ENCODE data around the gene KCNG4.

Gene KCNG4

DNA sequence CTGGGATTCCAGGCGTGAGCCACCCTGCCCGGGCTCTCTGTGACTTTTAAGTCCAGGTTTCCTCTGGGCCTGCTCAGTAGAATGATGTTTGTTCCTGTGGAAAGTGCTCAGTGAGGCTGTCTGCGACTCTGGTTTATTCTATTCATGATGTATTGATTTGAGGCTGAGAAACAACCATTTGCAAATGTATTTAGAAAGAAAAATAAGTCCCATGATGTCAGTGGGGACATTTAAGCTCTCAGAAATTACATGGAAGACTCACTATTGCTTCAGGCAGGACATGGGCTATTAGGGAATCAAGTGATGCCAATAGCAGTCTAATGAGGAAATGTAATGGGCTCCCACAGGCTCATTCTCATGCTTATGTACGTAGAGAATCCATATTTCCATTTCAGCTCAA, 22.2 kb upstream of the KCNG4 start:
- DNase-seq: no peak

DNA sequence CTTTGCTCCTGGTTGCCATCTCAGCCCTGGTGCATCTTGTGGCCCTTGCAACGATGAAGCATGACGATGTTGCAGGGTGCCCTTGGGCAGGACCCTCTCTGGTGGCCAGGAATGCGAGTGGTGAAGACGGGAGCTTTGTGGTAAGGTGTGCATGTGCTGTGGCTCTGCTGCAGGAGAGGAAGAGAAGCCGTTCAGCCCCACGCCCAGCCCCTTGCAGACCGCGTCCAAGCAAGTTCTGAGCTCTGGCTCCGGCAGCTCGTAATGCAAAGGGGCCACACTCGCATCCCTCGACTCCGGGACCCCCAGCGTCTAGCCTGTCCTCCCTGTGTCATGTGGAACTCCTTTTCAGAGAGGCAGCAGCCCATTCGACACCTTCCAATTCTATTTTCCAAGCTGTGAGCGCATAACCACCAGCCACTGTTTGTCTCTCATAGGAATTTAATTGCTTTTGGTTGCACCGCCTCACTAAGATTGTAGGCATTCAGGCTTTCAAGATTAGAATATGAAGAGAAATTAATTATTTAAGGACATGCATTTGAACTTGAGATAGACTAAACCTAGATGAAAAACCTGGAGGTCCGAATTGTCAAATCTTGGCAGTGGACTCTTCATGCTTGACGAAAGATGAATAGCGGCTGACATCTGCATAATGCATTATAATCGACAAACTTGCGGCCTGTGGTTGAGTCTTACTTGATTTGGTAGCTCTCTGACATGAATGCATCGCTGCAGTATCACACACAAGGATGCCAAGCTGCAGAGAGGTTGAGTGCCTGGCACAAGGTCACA, 21.1 kb upstream of the KCNG4 start:
- DNase-seq: no peak

DNA sequence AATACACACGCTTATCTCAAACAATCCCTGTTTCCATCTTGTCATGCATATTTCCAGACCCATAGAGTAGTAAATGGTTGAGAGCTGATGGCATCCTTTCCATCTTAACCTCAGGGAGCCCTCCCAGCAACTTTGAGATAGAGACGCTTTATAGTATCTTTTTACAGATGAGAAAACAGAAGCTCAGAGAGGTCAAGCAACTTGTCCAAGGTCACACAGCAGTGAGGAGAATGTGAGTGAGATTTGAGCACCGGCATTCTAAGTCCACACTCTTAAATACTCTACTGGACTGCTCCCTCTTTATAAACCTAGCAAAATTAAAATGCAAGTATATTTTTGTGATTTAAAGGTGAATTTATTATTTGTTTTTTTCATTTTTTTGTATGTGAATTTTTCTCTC, 19.9 kb upstream of the KCNG4 start:
- DNase-seq: no peak

DNA sequence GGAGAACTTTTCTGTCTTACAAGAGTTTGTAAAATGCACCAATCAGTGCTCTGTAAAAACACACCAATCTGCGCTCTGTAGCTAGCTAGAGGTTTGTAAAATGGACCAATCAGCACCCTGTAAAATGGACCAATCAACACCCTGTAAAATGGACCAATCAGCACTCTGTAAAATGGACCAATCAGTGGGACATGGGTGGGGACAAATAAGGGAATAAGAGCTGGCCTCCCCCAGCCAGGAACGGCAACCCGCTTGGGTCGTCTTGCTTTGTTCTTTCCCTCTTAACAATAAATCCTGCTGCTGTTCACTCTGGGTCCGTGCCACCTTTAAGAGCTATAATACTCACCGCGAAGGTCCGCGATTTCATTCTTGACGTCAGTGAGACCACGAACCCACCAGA, 18.5 kb upstream of the KCNG4 start:
- DNase-seq: no peak

- DNase-seq: peak; percentile 47
Measured at GRCh38 chr16:84255050-84255810, 15.4 kb upstream of the KCNG4 start.

GRCh38 chr16:84254062-84254461, 14.2 kb upstream of the KCNG4 start:
- DNase-seq: no peak

DNA sequence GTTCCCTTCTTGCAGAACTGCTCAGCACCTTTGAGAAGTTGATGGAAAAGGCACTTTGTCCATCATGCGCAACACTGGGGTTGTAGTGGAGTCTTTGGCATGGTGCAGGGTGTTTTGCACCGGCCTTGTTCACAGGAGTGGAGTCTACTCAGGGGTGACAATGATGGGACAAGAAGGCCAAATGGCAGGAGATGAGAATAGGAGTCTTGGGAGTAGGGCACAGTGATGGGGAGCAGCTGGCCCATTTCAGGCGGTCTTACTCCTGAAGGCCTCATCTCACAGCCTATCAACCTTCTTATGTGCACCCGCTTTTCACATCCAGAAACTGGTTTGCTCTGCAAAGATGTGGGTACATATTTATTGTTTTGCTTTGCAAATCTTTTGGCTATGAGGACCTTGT, 13.4 kb upstream of the KCNG4 start:
- DNase-seq: no peak

DNA sequence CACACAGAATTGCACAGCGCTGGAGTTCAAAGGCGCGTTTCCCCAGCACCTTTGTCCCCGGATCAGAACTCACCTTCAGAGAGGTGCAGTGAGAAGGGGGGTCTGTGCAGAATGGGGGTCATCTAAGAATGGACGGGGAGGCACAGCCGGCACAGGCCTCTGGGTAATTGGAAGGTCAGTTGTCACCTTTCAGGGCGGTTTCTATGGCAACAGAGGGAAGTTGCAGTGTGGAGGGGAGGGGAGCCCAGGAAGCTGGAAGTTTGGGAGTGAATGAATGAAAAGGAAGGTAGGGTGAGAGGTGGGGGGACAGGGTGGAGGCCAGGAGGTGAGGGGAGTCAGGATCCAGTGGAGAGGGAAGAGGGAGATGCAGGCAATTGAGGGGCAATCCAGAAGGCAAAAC, 12.4 kb upstream of the KCNG4 start:
- no peak for DNase-seq

GRCh38 chr16:84247844-84248243, 8.0 kb upstream of the KCNG4 start:
- no peak for DNase-seq

DNA sequence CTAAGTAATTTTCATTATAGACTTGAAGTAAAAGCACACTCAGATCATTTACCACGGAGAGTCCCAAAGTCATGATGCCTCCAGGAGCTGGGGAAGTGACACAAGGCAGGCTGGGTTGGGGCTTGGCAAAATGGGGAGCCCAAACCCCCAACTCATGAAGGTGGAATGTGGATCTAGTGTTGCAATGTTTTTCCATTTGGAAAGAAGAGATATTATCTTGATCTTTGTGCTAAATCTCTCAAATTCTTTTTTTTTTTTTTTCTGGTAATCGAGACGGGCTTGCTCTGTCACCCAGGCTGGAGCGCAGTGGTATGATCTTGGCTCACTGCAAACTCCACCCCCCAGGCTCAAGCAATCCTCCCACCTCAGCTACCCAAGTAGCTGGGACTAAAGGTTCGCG, 7.5 kb upstream of the KCNG4 start:
- DNase-seq: no peak

DNA sequence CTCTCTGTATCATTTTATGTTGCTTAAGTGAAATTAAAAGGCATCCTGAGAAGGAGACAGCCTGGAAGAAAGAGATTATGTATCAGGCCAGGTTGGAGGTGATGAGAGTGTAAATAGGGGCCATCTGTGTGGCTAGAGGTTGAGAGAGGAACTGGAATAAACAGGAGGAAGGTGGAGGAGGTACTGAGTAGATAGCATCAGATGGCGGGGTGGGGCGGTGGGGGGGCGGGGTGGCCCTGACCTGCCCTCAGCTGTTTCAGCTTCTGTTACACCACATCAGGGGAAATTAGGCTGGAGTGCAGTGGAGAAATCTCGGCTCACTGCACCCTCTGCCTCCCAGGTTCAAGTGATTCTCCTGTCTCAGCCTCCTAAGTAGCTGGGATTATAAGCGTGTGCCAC, 6.9 kb upstream of the KCNG4 start:
- DNase-seq: peak; percentile 86

GRCh38 chr16:84245956-84246678, 6.3 kb upstream of the KCNG4 start:
- no peak for DNase-seq

DNA sequence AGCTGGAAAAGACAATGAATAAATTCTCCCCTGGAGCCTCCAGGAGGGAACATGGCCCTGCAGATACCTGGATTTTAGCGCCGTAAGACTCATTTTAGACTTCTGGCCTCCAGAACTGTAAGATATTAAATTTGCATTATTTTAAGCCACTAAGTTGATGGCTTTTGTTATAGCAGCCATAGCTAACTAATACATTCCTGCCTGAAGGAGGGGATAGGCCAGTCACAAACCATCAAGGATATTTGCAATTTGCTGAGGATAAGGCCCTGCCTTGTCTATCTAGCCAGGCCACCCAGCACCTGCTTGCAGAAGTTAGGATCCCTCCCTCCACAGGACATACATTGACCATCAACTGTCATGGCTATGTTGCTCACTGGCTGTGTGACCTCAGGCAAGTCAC, 4.9 kb upstream of the KCNG4 start:
- DNase-seq: no peak

DNA sequence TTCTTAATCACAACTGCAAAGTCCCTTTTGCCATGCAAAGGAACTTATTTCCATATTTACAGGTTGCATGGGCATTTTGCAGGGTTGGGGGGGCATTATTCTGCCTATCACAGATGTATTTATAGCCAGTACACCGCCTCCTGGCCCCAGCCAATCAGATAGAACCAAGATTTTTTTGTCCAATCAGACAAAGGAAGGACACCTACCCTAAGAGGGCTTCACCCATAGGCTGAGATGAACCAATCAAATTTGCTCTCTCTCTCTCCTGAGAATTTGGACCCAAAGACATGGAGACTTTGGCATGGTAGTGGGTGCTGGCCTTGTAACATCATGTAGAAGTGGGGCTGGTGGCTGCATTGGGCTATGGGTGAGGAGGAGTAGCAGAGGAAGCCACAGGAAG, 3.9 kb upstream of the KCNG4 start:
- DNase-seq: no peak

- DNase-seq: no peak
Measured at GRCh38 chr16:84242839-84243238, 3.0 kb upstream of the KCNG4 start.

DNA sequence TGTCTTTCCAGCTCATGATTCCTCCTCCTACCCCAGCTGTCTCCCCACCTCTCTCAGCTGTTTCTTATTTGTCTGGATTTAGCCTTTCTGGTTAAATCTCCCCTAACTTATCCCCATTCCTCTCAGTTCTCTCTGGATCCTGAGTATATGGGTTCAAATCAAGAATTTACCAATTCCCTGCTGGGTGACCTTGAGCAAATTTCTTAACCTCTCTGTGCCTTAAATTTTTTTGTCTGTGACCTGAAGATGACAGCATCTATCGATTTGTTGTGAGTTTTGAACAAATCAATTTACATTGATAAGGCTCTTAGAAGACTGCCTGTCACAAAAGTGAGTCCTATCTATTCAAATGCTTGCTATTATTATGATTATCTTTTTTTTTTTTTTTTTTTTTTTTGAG, 2.0 kb upstream of the KCNG4 start:
- no peak for DNase-seq

GRCh38 chr16:84240455-84240854, 643 bp upstream of the KCNG4 start:
- DNase-seq: no peak

DNA sequence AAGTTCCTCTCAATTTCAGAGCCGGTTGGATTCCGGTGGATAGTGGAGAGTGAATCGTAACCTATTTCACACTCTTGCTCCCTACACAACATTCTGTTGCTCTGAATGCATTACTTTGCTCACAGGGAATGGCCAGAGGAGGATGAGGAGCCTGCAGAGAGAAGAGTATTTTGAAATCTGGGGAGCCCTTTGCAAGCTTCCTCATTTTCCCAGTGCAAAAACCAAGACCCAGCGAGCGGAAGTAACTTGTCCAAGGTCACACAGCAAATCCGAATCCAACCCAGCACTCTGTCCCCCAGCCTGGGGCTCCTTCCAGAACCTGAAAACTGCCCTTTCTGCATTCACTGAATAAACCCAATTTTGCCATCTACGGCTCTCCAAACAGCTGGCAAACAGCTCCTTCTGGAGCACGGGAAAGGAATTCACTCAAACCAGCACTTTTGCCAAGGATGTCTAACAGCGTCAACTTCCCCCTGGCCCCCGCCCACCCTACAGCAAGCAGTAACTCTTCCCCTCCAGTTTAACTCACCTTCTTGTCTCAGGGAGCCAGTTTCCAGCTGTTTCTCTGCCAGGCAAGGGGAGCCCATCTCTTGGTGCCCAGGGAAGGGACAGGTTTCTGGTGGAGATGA, 557 bp downstream of the KCNG4 start:
- no peak for DNase-seq

DNA sequence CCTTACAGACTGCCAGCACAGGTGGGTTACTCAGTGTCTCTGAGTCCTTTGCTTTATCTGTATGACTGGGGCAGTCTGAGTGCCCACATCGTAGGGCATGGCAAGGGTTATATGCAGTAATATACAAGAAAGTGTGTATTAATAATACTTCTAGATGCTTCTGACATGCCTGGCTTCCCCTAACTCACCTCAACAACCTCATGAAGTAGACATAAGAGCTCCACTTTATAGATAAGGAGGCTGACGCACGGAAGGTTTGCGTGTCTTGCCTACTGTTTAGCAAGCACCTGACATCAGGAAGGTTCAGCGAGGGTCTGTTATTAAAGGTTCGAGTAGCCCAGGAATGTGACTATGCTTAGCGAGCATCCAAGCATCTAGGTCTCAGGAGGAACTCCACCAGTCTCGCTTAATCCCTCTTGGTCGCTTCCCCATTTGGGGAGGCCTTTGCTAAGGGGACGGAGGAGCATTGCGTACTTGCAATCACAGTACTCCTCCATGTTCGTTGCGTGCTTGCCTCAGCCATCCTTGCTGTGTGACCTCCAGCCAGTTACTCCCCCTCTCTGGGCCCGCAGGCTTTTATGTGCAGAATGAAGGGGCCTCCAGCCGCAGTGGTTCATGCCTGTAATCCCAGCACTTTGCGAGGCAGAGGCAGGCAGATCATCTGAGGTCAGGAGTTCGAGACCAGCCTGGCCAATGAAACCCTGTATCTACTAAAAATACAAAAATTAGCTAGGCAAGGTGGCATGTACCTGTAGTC, 1.6 kb downstream of the KCNG4 start:
- no peak for DNase-seq

DNA sequence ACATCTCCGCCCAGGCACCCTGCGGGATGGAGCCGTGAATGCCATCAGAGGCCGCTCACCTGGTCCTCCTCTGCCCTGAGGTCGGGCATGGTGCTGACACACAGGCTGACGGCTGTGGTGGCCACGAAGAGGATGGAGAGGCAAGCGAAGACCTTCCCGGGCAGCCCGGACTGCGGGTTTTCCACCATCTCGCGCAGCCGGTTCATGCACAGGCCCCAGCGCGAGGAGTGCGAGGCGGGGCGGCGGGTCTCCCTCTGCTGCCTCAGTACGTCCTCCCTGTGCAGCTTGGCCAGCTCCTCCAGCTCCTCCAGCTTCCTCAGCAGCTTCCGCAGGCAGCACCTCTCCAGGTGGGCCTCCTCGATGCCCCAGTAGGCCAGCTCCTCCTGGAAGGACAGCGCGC, 3.1 kb downstream of the KCNG4 start:
- DNase-seq: no peak

DNA sequence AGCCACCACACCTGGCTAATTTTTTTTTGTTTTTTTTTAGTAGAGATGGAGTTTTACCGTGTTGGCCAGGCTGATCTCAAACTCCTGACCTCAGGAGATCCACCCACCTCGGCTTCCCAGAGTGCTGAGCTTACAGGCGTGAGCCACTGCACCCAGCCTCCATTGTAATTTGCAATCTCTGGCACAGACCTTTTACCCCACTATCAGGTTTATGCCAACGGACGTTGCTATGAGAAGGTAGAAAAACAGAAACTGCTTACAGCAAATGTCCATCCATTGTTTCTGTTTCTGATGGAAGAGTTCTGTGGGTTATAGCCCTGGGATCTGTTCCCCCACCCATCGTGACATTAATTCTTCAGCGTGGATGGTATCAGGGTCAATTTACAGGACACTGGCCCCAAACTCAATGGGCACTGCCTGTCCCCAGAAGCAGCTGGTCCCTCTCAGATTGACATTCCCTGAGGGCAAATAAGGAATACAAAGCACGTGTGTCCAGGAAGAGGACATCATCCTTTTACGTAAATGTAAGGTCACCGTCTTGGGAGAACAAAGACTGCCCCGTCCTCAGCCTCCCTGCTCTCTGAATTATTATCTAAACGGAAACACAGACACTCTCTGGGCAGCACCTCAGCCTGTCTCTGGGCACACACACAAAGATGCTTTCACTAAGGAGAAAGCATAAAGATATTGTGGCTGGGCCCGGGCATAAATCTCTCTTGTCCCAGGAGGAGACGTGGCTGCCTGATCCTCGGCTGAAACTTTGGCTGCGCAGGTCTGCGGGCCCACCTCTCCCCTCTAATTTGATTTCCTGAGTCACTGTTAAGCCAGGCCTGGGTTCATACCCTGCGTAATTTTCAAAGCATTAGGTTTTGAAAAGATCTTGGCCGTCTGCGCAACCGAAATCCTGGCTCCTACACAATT, 5.2 kb downstream of the KCNG4 start:
- no peak for DNase-seq

DNA sequence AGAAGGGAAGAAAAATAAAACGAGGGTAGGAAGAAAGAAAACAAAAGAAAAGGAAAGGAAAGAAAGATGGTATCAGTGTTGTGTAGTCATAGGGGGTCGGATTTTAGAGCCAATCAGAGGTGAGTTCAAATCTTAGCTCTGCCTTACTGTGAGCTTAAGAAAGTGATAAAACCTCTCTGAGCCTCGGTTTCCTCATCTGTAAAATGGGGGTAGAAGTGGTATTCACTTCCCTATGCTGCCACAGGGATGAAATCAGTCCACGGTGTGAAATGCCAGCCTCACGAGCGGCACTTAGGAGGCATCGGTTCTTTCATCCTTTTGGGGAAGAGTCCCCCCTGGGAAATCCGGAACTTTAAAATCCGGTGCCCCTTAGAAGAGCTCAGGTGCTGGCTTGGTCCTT, 6.1 kb downstream of the KCNG4 start:
- DNase-seq: no peak

Measured in NCI-H2171 (cell line).